Muscle of leg (tissue), 11 donors: Measurements from ENCODE around the gene TMEM167B. TPM values are rescaled to one million over a fixed set of nuclear protein-coding genes. Genes with fewer than 3 reads are reported as not detected.

Experiments
- DNase-seq: peaks from one replicate; pipeline ENCODE4 v3.0.0; 2013
- H3K27ac ChIP-seq: one replicate; pipeline ENCODE4 v1.5.1; 2013; ENCODE audit warnings: mild to moderate bottlenecking, low read length, control low read depth
- H3K27me3 ChIP-seq: one replicate; pipeline ENCODE4 v1.6.1; 2013; ENCODE audit warnings: low read length; ENCODE audit not compliant: control insufficient read depth, insufficient read depth
- H3K36me3 ChIP-seq: one replicate; pipeline ENCODE4 v1.6.1; 2013; ENCODE audit warnings: low read length; ENCODE audit not compliant: control insufficient read depth, insufficient read depth
- H3K4me1 ChIP-seq: one replicate; pipeline ENCODE4 v1.6.1; 2013; ENCODE audit warnings: low read length; ENCODE audit not compliant: control insufficient read depth, insufficient read depth
- H3K4me3 ChIP-seq: one replicate; pipeline ENCODE4 v1.5.1; 2013; ENCODE audit warnings: low read length, control low read depth
- H3K9me3 ChIP-seq: replicated peaks from 2 replicates; pipeline ENCODE4 v1.6.1; 2013; ENCODE audit warnings: low read depth, low read length; ENCODE audit not compliant: control insufficient read depth
- WGBS: methylation state at CpG from one replicate; pipeline ENCODE4 v1.1.5; 2013; ENCODE audit warnings: missing lambda C conversion rate; ENCODE audit not compliant: insufficient coverage; 5-methylcytosine and 5-hydroxymethylcytosine counted together
- polyA plus RNA-seq, 8 donors: library from polyadenylated mRNA; unstranded; fragments of 120-200 nt; gene quantifications; one replicate each; pipeline versions ENCODE4 v1.2.1 to v1.2.3, GENCODE V29; 2013; ENCODE audit warnings: inconsistent platforms in 1 of 8, low replicate concordance in 1 of 8; ENCODE audit not compliant: insufficient read length in 8 of 8, insufficient read depth in 1 of 8
- total RNA-seq: library from RNA; stranded (reverse); fragments of 120-200 nt; gene quantifications from one replicate; pipeline ENCODE4 v1.2.4, GENCODE V29; 2013

TMEM167B gene
- total and polyA plus RNA-seq, 9 donors: 25.6 to 46.8 (median 38.5) TPM

DNA sequence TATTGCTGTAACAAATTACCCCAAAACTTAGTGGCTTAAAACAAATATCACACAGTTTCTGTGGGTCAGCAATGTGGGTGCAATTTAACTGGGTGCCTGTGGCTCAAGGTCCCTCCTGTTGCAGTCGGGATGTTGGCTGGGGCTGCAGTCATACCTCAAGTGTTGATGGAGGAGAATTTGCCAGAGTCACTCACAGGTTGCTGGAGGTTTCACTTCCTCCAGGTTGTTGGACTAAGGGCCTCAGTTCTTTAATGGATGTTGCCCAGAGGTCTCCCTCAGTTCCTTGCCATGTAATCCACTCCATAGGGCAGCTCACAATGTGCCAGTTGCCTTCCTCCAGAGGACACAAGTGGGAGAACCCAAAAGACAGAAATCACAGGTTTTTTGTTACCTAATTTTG is 12.2 kb upstream of the TMEM167B start:
- WGBS: no CpG with 5 or more reads among the region's 1 CpG
- Histone ChIP-seq H3K4me3 (no peak overlapping the region), H3K27ac (no peak overlapping the region), H3K9me3 (no peaks in the 10 kb centered on the region), H3K4me1 (no peaks in the 10 kb centered on the region), H3K27me3 (no peaks in the 10 kb centered on the region), H3K36me3 (no peaks in the 10 kb centered on the region)
- DNase-seq: no peak

DNA sequence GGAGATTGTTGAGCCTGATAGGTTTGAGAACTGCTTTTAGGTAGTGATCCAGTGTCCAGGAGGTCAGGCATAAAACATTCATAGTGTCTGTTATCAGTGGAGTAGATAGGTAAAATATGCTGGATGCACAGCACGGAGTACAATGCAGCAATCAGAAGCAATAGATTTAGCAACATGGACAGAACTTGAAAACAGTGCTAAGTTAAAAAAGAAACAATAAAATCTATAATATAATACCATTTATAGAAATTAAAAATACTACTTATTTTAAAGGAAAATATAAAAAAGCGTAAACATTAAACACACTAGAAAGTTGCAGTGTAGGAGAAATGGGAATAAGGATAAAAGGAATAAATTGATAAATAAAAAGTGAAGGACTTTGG is 11.3 kb upstream of the TMEM167B start:
- Histone ChIP-seq H3K4me3 (no peak overlapping the region), H3K36me3 (no peaks in the 10 kb centered on the region), H3K27ac (no peak overlapping the region), H3K27me3 (no peaks in the 10 kb centered on the region), H3K9me3 (no peaks in the 10 kb centered on the region), H3K4me1 (no peaks in the 10 kb centered on the region)
- DNase-seq: no peak
- no CpG with 5 or more reads among the region's 2 CpGs for WGBS

DNA sequence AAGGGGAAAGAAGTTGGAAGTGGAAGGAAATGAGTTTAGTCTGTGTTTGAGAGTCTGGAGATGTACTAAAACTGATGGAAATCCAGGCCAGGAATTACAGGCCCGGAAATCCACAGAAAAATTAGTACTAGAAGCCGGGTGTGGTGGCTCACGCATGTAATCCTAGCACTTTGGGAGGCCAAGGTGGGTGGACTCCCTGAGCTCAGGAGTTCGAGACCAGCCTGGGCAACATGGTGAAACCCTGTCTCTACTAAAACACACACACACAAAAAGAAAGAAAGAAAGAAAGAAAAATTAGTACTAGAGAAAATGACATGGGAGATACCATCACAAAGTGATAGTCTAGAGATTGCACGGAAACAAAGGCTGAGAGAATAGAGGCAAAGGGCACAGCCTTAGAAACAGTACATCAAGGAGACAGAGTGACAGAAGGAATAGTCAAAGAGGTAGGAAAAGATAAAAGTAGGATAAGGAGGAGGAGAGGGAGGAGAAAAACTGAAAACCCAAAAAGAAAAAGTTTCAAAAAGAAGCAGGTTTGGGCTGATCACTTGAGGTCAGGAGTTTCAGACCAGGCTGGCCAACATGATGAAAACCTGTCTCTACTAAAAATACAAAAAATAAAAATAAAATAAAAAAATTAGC is 10.0 kb upstream of the TMEM167B start:
- no peaks in the 10 kb centered on the region for H3K9me3 ChIP-seq
- H3K36me3 ChIP-seq: no peaks in the 10 kb centered on the region
- H3K4me3 ChIP-seq: no peak overlapping the region
- H3K27me3 ChIP-seq: no peaks in the 10 kb centered on the region
- DNase-seq: no peak
- H3K27ac ChIP-seq: peak overlapping the region; percentile 67
- WGBS: 62% methylated on average over 4 of the region's 5 CpGs
- H3K4me1 ChIP-seq: no peaks in the 10 kb centered on the region

DNA sequence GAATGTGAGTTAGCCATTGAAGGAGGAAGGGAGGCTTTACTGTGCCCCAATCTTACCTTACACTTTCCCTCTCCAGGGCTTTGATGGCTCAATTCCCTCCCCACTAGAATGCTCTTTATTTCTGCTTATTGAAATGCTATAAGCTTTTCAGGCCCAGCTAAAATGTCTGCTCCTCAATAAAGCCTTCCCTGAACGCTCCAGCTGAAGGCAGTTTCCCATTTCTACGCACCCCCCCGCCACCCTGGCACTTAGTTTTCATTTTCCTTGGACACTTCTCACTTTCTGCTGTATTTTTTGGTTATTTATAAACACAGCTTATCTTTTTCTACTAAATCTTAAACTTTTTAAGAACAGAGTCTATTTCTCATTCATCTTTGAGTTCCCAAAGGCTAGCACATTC is 7.1 kb upstream of the TMEM167B start:
- Histone ChIP-seq H3K27me3 (no peaks in the 10 kb centered on the region), H3K9me3 (no peaks in the 10 kb centered on the region), H3K27ac (no peak overlapping the region), H3K4me1 (no peaks in the 10 kb centered on the region), H3K36me3 (no peaks in the 10 kb centered on the region), H3K4me3 (no peak overlapping the region)
- no peak for DNase-seq
- 67% methylated on average over 1 of the region's 3 CpGs for WGBS

DNA sequence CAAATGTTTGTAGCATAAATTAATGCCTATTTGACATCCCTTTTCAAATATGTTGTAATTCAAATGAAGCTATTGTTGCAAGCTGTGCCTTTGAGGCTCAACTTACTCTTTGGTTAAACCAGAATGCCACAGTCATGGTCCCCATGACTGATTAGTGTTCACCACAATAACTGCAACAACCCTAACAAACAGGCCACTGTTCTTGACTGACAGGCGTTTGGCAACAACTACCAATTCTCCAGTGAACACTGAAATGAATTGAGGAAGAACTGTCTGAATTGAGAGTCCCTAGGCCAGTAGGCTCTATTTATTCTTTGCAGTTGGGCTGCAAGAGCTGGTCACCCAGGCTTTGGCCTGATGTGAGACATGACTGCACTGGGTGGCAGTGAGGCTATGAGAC is 6.6 kb upstream of the TMEM167B start:
- Histone ChIP-seq H3K4me1 (peaks cover 4% of the 10 kb centered on the region), H3K27ac (no peak overlapping the region), H3K4me3 (no peak overlapping the region), H3K36me3 (no peaks in the 10 kb centered on the region), H3K9me3 (no peaks in the 10 kb centered on the region), H3K27me3 (no peaks in the 10 kb centered on the region)
- DNase-seq: peak; percentile 15
- 20% methylated on average over 1 of the region's 1 CpG for WGBS

DNA sequence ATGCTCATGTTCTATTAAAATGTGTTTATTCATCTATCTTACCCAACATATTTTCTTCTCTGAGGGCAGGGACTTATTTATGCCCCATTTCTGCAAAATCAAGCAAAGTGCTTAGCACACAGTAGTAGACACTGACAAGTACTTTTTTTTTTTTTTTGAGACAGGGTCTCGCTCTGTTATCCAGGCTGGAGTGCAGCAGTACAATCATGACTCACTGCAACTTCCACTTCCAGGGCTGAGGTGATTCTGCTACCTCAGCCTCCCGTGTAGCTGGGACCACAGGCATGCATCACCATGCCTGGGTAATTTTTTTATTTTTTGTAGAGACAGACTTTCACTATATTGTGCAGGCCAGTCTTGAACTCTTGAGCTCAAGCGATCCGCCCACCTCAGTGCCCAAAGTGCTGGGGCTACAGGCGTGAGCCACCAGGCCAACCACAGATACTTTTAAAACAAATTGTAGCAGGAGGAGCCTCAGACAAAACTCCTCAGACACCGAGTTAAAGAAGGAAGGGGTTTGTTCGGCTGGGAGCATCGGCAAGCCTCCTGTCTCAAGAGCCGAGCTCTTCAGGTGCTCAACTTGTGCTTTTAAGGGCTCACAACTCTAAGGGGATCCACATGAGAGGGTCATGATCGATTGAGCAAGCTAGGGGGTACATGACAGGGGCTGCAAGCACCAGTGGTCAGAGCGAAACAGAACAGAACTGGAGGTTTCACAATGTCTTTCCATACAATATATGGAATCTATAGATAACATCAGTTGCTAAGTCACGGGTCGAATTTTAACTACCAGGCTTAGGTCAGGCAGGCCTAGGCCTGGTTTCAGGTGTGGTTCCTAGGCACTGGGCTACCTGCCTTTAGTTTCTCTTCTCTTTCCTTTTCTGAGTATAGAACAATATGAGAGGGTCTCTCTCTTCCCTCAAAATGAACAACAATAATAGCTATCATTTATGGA is 5.7 kb upstream of the TMEM167B start:
- Histone ChIP-seq H3K27ac (no peak overlapping the region), H3K36me3 (no peaks in the 10 kb centered on the region), H3K27me3 (no peaks in the 10 kb centered on the region), H3K9me3 (no peaks in the 10 kb centered on the region), H3K4me3 (no peak overlapping the region), H3K4me1 (peaks cover 13% of the 10 kb centered on the region)
- no peak for DNase-seq
- 71% methylated on average over 5 of the region's 13 CpGs for WGBS

DNA sequence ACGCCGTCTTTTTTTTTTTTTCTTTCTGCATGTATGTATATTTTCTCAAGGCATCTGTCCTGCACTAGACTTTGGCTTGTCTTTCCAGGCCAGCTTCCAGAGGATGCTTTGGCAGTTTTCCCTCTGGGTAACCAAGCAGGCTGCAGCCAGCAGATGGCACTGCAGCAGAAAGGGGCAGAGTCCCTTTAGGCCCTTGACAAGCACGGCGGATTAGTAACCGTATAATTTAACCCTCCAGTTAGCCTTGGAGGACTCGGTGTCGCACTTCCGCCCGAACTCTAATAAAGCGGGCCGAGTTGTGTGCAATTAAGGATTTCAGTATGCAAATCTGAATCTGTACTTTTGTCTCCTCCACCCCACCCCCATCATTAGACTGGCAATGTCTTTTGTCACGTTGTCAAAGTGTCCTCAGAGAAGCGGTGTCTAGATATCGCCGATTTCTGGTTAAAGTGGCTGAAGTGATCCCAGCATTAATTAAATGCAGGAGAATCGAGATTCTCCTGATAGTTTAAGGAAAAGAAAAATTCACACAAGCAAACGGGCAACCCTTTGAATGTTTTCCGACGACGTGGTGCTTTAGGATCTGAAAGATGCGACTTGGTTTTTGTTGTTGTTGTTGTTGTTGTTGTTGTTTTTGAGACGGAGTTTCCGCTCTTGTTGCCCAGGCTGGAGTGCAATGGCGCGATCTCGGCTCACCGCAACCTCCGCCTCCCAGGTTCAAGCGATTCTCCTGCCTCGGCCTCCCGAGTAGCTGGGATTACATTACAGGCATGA is 1.1 kb upstream of the TMEM167B start:
- peak; percentile 86 for DNase-seq
- H3K4me3 ChIP-seq: peak overlapping the region; percentile 15
- H3K27ac ChIP-seq: peak overlapping the region; percentile 92
- no peaks in the 10 kb centered on the region for H3K9me3 ChIP-seq
- no peaks in the 10 kb centered on the region for H3K27me3 ChIP-seq
- 69% methylated on average over 13 of the region's 31 CpGs for WGBS
- peaks cover 28% of the 10 kb centered on the region for H3K4me1 ChIP-seq
- H3K36me3 ChIP-seq: peaks cover 14% of the 10 kb centered on the region

DNA sequence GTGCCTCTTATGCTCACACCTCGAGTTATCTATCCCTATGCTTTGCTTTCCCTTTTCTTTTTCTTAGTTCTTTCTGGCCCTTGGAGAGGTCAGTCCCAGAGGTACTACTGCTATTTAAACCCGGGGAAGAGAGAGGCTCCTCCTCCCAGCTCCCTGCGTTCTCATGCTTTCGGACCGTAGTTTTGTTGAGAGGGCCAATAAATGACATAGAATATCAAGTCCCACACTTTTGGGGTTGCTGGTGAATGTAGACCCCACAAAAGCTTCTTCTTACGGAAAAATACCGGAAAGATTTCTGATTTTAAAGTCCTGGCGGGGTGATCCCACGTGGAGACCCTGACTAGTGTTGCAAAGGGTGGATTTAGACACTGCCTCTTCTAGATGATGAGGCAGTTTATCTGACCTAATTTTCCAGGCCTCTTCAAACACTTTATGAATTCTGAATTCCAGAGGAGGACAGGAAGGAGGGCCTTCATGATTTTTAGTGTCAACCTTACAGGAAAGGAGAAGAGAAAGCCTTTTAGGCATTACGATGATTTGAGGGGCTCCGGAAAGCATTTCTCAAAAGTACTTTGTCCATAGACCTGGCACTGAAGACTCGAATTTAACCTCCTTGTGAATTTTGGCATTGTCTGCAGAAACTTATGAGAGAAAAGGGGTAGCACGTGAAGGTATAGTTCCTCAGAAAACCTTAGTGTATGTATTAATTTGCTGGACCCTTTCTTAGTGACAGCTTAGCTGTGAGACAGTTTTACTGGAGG is 694 bp downstream of the TMEM167B start:
- no peaks in the 10 kb centered on the region for H3K27me3 ChIP-seq
- peak overlapping the region; percentile 61 for H3K4me3 ChIP-seq
- H3K27ac ChIP-seq: peak overlapping the region; percentile 92
- 0% methylated on average over 2 of the region's 13 CpGs for WGBS
- peaks cover 28% of the 10 kb centered on the region for H3K4me1 ChIP-seq
- peak; percentile 84 for DNase-seq
- H3K9me3 ChIP-seq: no peaks in the 10 kb centered on the region
- H3K36me3 ChIP-seq: peaks cover 17% of the 10 kb centered on the region

DNA sequence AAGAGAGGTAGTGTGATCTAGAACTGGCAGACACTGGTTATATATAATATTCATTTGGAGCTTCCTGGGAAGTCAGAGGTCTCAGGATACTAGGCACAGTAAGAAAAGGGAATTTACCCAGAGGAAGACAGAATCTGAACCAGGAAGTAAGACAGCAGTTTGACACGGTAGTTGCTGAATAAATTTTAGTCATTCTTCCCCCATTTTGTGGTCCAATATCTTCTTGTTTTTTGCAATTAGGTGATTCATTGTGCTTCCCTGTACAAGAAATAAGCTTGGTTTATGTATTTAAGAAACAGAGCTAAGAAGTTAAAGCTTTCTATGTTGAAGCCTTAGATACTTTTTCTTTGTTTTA is 1.3 kb downstream of the TMEM167B start:
- Histone ChIP-seq H3K27me3 (no peaks in the 10 kb centered on the region), H3K4me1 (peaks cover 28% of the 10 kb centered on the region), H3K4me3 (peak overlapping the region; percentile 61), H3K9me3 (no peaks in the 10 kb centered on the region), H3K27ac (peak overlapping the region; percentile 92), H3K36me3 (peaks cover 17% of the 10 kb centered on the region)
- WGBS: no CpG with 5 or more reads among the region's 1 CpG
- DNase-seq: peak; percentile 30
